ENCODE measurements around the gene CYTH3.
"Not testable (repeated sequence)": the region's sequence is repeated elsewhere in the genome, so short reads cannot be mapped to it uniquely, and the experiment has no call there.

Gene CYTH3

GRCh38 chr7:6305330-6305729 is 32.9 kb upstream of the CYTH3 start:
- no peak for DNase-seq (ENCODE audit: low spot score)
- no CpG with 5 or more reads among the region's 2 CpGs for WGBS, 2 donors (ENCODE audit: extremely low coverage in 2 of 2, insufficient read length in 2 of 2, insufficient replicate concordance in 1 of 2)
- H3K9me3 ChIP-seq (replicated peaks in 1 of 2; ENCODE audit: control insufficient read depth in 2 of 2, insufficient read depth in 1 of 2, low read depth in 1 of 2, low read length in 2 of 2): no peaks in the 10 kb centered on the region
- H2AFZ ChIP-seq (ENCODE audit: low read length): no peak overlapping the region
- no peak overlapping the region for H2AK5ac ChIP-seq (ENCODE audit: low read depth, low read length)
- no peak overlapping the region for H3K27ac ChIP-seq (replicated peaks; ENCODE audit: low read length)
- H3K4me1 ChIP-seq (ENCODE audit: control insufficient read depth in 2 of 2, insufficient read depth in 1 of 2, low read depth in 1 of 2, low read length in 2 of 2): no peaks in the 10 kb centered on the region
- no peak overlapping the region for H3K4me2 ChIP-seq (ENCODE audit: insufficient read depth, low read length, poor library complexity, severe bottlenecking)
- no peak overlapping the region for H2BK15ac ChIP-seq (ENCODE audit: low read length)
- H3K4ac ChIP-seq (ENCODE audit: low read length): no peak overlapping the region
- no peak overlapping the region for H2BK120ac ChIP-seq (ENCODE audit: low read depth, low read length)
- no peak overlapping the region for H3K14ac ChIP-seq (ENCODE audit: low read length)
- no peak overlapping the region for H3K23ac ChIP-seq (ENCODE audit: low read depth, low read length, poor library complexity)
- H2BK12ac ChIP-seq (ENCODE audit: low read length): no peak overlapping the region
- H3K4me3 ChIP-seq (ENCODE audit: low read length in 2 of 2): no peak overlapping the region
- no peaks in the 10 kb centered on the region for H3K79me1 ChIP-seq (ENCODE audit: low read depth, low read length)
- no peak overlapping the region for H3K18ac ChIP-seq (ENCODE audit: low read length)
- H3K9ac ChIP-seq (ENCODE audit: low read depth, low read length, poor library complexity): no peak overlapping the region
- H4K91ac ChIP-seq (ENCODE audit: low read depth, low read length, poor library complexity): no peak overlapping the region
- no peak overlapping the region for H4K8ac ChIP-seq (ENCODE audit: low read depth, low read length)
- H2BK5ac ChIP-seq (ENCODE audit: low read length): no peak overlapping the region
- H3K27me3 ChIP-seq (ENCODE audit: control insufficient read depth in 3 of 3, insufficient read depth in 3 of 3, low read depth in 1 of 3, low read length in 3 of 3): no peaks in the 10 kb centered on the region
- H3K36me3 ChIP-seq (replicated peaks in 1 of 2; ENCODE audit: control insufficient read depth in 2 of 2, insufficient read depth in 2 of 2, low read length in 2 of 2): no peaks in the 10 kb centered on the region

- not testable (repeated sequence) for H2BK120ac ChIP-seq (ENCODE audit: low read depth, low read length); H2AFZ ChIP-seq (ENCODE audit: low read length); H3K27ac ChIP-seq (replicated peaks; ENCODE audit: low read length); H2BK15ac ChIP-seq (ENCODE audit: low read length); DNase-seq (ENCODE audit: low spot score); H3K79me1 ChIP-seq (ENCODE audit: low read depth, low read length); H3K23ac ChIP-seq (ENCODE audit: low read depth, low read length, poor library complexity); H3K9me3 ChIP-seq (replicated peaks in 1 of 2; ENCODE audit: control insufficient read depth in 2 of 2, insufficient read depth in 1 of 2, low read depth in 1 of 2, low read length in 2 of 2); H4K91ac ChIP-seq (ENCODE audit: low read depth, low read length, poor library complexity); H3K4me2 ChIP-seq (ENCODE audit: insufficient read depth, low read length, poor library complexity, severe bottlenecking); H3K18ac ChIP-seq (ENCODE audit: low read length); H2BK12ac ChIP-seq (ENCODE audit: low read length); H3K4ac ChIP-seq (ENCODE audit: low read length); H3K4me3 ChIP-seq (ENCODE audit: low read length in 2 of 2); H2BK5ac ChIP-seq (ENCODE audit: low read length); H4K8ac ChIP-seq (ENCODE audit: low read depth, low read length); H3K14ac ChIP-seq (ENCODE audit: low read length); H2AK5ac ChIP-seq (ENCODE audit: low read depth, low read length); H3K9ac ChIP-seq (ENCODE audit: low read depth, low read length, poor library complexity); H3K36me3 ChIP-seq (replicated peaks in 1 of 2; ENCODE audit: control insufficient read depth in 2 of 2, insufficient read depth in 2 of 2, low read length in 2 of 2); H3K4me1 ChIP-seq (ENCODE audit: control insufficient read depth in 2 of 2, insufficient read depth in 1 of 2, low read depth in 1 of 2, low read length in 2 of 2); H3K27me3 ChIP-seq (ENCODE audit: control insufficient read depth in 3 of 3, insufficient read depth in 3 of 3, low read depth in 1 of 3, low read length in 3 of 3)
- WGBS, 2 donors (ENCODE audit: extremely low coverage in 2 of 2, insufficient read length in 2 of 2, insufficient replicate concordance in 1 of 2): no CpG with 5 or more reads among the region's 4 CpGs
Measured at GRCh38 chr7:6301446-6301845, 29.0 kb upstream of the CYTH3 start.

- Histone ChIP-seq H3K4me1 (ENCODE audit: control insufficient read depth in 2 of 2, insufficient read depth in 1 of 2, low read depth in 1 of 2, low read length in 2 of 2) (no peaks in the 10 kb centered on the region), H3K27ac (replicated peaks; ENCODE audit: low read length) (no peak overlapping the region), H3K4me2 (ENCODE audit: insufficient read depth, low read length, poor library complexity, severe bottlenecking) (no peak overlapping the region), H3K9ac (ENCODE audit: low read depth, low read length, poor library complexity) (no peak overlapping the region), H2BK5ac (ENCODE audit: low read length) (no peak overlapping the region), H2BK120ac (ENCODE audit: low read depth, low read length) (no peak overlapping the region), H3K79me1 (ENCODE audit: low read depth, low read length) (no peaks in the 10 kb centered on the region), H2AK5ac (ENCODE audit: low read depth, low read length) (no peak overlapping the region), H4K91ac (ENCODE audit: low read depth, low read length, poor library complexity) (no peak overlapping the region), H3K14ac (ENCODE audit: low read length) (no peak overlapping the region), H3K18ac (ENCODE audit: low read length) (no peak overlapping the region), H3K4ac (ENCODE audit: low read length) (no peak overlapping the region), H3K36me3 (replicated peaks in 1 of 2; ENCODE audit: control insufficient read depth in 2 of 2, insufficient read depth in 2 of 2, low read length in 2 of 2) (no peaks in the 10 kb centered on the region), H3K23ac (ENCODE audit: low read depth, low read length, poor library complexity) (no peak overlapping the region), H3K27me3 (ENCODE audit: control insufficient read depth in 3 of 3, insufficient read depth in 3 of 3, low read depth in 1 of 3, low read length in 3 of 3) (no peaks in the 10 kb centered on the region), H3K4me3 (ENCODE audit: low read length in 2 of 2) (no peak overlapping the region), H2BK12ac (ENCODE audit: low read length) (no peak overlapping the region), H2AFZ (ENCODE audit: low read length) (no peak overlapping the region), H2BK15ac (ENCODE audit: low read length) (no peak overlapping the region), H3K9me3 (replicated peaks in 1 of 2; ENCODE audit: control insufficient read depth in 2 of 2, insufficient read depth in 1 of 2, low read depth in 1 of 2, low read length in 2 of 2) (no peaks in the 10 kb centered on the region), H4K8ac (ENCODE audit: low read depth, low read length) (no peak overlapping the region)
- no CpG with 5 or more reads among the region's 4 CpGs for WGBS, 2 donors (ENCODE audit: extremely low coverage in 2 of 2, insufficient read length in 2 of 2, insufficient replicate concordance in 1 of 2)
- DNase-seq (ENCODE audit: low spot score): no peak
Measured at GRCh38 chr7:6299774-6300173, 27.4 kb upstream of the CYTH3 start.

- no peaks in the 10 kb centered on the region for H3K9me3 ChIP-seq (replicated peaks in 1 of 2; ENCODE audit: control insufficient read depth in 2 of 2, insufficient read depth in 1 of 2, low read depth in 1 of 2, low read length in 2 of 2)
- H3K27me3 ChIP-seq (ENCODE audit: control insufficient read depth in 3 of 3, insufficient read depth in 3 of 3, low read depth in 1 of 3, low read length in 3 of 3): no peaks in the 10 kb centered on the region
- H2BK120ac ChIP-seq (ENCODE audit: low read depth, low read length): no peak overlapping the region
- H2BK5ac ChIP-seq (ENCODE audit: low read length): no peak overlapping the region
- H2BK12ac ChIP-seq (ENCODE audit: low read length): no peak overlapping the region
- peak overlapping the region; percentile 14 for H2AFZ ChIP-seq (ENCODE audit: low read length)
- no peak overlapping the region for H3K18ac ChIP-seq (ENCODE audit: low read length)
- H2BK15ac ChIP-seq (ENCODE audit: low read length): no peak overlapping the region
- peak overlapping the region; percentile 39 for H3K14ac ChIP-seq (ENCODE audit: low read length)
- no peak overlapping the region for H3K4ac ChIP-seq (ENCODE audit: low read length)
- DNase-seq (ENCODE audit: low spot score): no peak
- H3K23ac ChIP-seq (ENCODE audit: low read depth, low read length, poor library complexity): no peak overlapping the region
- no CpG with 5 or more reads among the region's 6 CpGs for WGBS, 2 donors (ENCODE audit: extremely low coverage in 2 of 2, insufficient read length in 2 of 2, insufficient replicate concordance in 1 of 2)
- H3K4me3 ChIP-seq (ENCODE audit: low read length in 2 of 2): no peak overlapping the region
- no peaks in the 10 kb centered on the region for H3K79me1 ChIP-seq (ENCODE audit: low read depth, low read length)
- H4K91ac ChIP-seq (ENCODE audit: low read depth, low read length, poor library complexity): no peak overlapping the region
- H2AK5ac ChIP-seq (ENCODE audit: low read depth, low read length): no peak overlapping the region
- no peak overlapping the region for H3K27ac ChIP-seq (replicated peaks; ENCODE audit: low read length)
- H4K8ac ChIP-seq (ENCODE audit: low read depth, low read length): no peak overlapping the region
- H3K4me2 ChIP-seq (ENCODE audit: insufficient read depth, low read length, poor library complexity, severe bottlenecking): no peak overlapping the region
- H3K4me1 ChIP-seq (ENCODE audit: control insufficient read depth in 2 of 2, insufficient read depth in 1 of 2, low read depth in 1 of 2, low read length in 2 of 2): no peaks in the 10 kb centered on the region
- no peak overlapping the region for H3K9ac ChIP-seq (ENCODE audit: low read depth, low read length, poor library complexity)
- no peaks in the 10 kb centered on the region for H3K36me3 ChIP-seq (replicated peaks in 1 of 2; ENCODE audit: control insufficient read depth in 2 of 2, insufficient read depth in 2 of 2, low read length in 2 of 2)
Measured at GRCh38 chr7:6294839-6295238, 22.4 kb upstream of the CYTH3 start.
